NB4 (cell line): ENCODE data around the gene MAST4.

Source experiments
- DNase-seq: peaks from one replicate; pipeline ENCODE4 v3.0.0; 2010; ENCODE audit warnings: low read depth
- H3K4me3 ChIP-seq: one replicate; pipeline ENCODE4 v1.5.1; 2011; ENCODE audit warnings: mild to moderate bottlenecking, low read depth, low read length, moderate library complexity
- MYC ChIP-seq: IDR thresholded peaks from 2 replicates; pipeline ENCODE4 v1.6.1; 2011; ENCODE audit warnings: low read depth, low read length
- POLR2A ChIP-seq: IDR thresholded peaks from 2 replicates; pipeline ENCODE4 v1.6.1; 2011; ENCODE audit warnings: mild to moderate bottlenecking; ENCODE audit not compliant: insufficient read length; ENCODE audit errors: extremely low read depth
- TF ChIP-seq, protein P1 (sequence below): IDR thresholded peaks from one replicate; pipeline ENCODE4 v1.5.1; 2012; ENCODE audit warnings: low read depth, low read length
- TF ChIP-seq, protein P2 (sequence below): IDR thresholded peaks from 2 replicates; pipeline ENCODE4 v1.6.1; 2011; ENCODE audit warnings: low read depth, low read length

The MAST4 gene

DNA sequence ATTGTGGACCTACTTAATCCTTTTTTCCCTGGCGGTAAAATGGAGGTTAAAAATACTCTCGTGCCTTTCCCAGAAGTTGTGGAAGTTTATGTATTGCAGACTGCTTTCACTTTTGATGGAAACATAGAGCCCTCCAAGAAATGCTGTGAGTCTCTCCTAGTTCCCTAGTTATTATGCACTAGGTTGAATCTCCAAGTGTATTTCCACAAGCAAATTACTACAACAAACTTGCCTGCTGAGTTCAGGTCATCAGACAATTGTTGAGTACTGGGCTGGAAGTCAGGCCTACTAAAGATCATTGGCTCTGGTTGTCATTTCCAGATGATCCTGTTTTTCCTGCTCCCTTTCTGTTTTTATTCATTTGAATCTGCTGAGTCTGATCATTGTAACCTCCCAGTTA, 496.3 kb downstream of the MAST4 start:
- DNase-seq, result no peak
- no peak overlapping the region for H3K4me3 ChIP-seq

DNA sequence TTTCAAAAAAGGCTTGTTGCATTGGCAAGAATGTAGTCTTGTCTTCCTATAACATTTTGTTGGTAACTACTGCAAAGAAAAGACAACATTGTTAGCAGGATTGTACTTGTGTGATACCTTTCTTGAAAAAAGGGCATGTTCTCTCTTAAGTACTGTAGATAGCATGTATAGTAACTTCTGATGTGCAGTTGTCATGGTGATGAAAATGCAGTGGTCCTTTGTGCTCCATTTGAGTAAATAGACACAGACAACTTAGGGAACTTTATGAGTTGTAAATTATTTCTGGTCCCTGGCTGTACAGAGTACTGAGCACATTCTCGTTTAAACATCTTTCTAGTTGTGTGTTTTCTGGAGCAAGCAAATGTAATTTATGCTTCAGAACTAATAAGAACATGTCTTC, 497.1 kb downstream of the MAST4 start:
- no peak for DNase-seq
- TF ChIP-seq, protein P1, sequence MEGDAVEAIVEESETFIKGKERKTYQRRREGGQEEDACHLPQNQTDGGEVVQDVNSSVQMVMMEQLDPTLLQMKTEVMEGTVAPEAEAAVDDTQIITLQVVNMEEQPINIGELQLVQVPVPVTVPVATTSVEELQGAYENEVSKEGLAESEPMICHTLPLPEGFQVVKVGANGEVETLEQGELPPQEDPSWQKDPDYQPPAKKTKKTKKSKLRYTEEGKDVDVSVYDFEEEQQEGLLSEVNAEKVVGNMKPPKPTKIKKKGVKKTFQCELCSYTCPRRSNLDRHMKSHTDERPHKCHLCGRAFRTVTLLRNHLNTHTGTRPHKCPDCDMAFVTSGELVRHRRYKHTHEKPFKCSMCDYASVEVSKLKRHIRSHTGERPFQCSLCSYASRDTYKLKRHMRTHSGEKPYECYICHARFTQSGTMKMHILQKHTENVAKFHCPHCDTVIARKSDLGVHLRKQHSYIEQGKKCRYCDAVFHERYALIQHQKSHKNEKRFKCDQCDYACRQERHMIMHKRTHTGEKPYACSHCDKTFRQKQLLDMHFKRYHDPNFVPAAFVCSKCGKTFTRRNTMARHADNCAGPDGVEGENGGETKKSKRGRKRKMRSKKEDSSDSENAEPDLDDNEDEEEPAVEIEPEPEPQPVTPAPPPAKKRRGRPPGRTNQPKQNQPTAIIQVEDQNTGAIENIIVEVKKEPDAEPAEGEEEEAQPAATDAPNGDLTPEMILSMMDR, result no peak
- TF ChIP-seq, protein P2, sequence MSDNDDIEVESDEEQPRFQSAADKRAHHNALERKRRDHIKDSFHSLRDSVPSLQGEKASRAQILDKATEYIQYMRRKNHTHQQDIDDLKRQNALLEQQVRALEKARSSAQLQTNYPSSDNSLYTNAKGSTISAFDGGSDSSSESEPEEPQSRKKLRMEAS, result no peak
- no peak for TF ChIP-seq MYC
- TF ChIP-seq POLR2A, result no peak
- H3K4me3 ChIP-seq, result no peak overlapping the region

More for the DNA sequence above, 496.3 kb downstream of the MAST4 start:
- TF ChIP-seq POLR2A (no peak), MYC (no peak)
- TF ChIP-seq, protein P2, result no peak
- TF ChIP-seq, protein P1, result no peak

DNA sequence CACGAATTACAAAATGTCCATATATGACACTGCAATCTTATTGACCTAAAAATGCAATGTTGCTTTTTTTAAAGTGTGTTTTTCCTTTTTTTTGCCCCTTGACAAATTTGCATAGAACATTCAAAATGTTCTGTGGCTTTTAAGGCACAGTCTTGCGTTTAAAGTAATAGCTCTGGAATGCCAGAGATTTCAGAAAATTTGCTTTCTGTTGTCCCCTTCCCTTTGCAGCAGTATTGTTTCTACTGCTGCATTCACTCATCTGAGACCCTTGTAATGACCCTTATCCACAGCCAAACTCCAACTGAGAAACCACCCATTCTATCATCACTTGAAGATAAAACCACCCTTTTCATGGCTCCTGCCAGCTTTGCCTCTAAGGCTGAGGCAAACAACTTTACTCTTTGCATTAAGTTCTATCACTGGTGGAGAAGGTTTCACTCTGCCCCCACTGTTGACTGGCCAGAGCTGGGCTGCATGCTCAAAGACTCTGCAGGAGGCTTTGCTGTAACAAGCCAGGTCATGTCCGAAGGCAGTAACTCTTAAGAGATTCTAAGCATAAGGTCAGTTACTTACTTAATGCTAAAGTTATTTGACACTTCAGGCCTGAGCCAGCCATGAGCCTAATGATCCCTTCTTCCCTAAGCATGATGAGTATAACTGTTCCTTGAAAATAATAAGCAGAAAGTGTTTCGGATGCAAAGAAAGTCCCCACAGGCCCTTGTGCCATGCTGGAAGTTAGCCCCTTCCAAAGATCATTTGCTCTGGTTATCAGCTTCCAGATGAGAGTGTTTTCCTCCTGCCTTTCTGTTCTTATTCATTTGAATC, 498.5 kb downstream of the MAST4 start:
- TF ChIP-seq MYC, result no peak
- TF ChIP-seq, protein P2, result no peak
- TF ChIP-seq, protein P1, result no peak
- TF ChIP-seq POLR2A, result no peak
- H3K4me3 ChIP-seq, result no peak overlapping the region
- no peak for DNase-seq

DNA sequence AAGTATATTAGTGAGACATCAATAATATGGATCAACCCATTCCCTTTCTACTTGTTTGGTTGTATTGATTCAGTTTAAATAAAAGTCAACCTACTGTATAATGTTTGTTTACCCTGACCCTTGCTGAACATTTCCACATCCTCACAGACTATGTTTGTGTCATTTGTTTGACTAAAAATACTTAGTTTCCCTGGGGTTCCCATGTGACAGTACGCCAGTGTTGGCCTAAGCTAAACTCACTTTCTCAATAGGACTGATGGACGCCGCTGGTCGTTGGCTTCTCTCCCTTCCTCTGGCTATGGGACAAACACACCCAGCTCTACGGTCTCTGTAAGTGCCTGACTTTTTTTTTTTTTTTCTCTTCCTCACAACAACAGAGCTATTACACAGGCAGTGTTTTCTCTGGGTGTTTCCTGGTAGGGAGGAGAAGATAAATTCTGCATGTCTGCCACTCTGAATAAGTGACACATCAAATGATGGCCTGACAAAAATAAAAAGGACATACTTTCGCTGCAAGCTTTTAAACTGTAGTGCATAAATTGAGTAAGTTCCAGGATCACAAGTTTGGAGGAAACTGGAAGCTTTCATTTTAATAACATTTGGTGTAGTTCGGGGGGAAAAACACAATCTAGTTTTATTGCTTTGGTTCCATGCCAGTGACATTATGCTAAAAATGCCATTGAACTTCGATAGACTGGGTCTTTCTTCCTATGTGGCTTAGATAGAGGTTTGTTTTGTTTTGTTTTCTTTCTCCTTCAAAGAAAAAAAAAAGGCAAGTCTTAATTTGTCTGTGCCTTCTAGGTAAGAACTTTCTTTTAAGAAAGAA, 499.4 kb downstream of the MAST4 start:
- TF ChIP-seq POLR2A (no peak), MYC (no peak)
- TF ChIP-seq, protein P1, result no peak
- TF ChIP-seq, protein P2, result no peak
- no peak for DNase-seq
- no peak overlapping the region for H3K4me3 ChIP-seq

DNA sequence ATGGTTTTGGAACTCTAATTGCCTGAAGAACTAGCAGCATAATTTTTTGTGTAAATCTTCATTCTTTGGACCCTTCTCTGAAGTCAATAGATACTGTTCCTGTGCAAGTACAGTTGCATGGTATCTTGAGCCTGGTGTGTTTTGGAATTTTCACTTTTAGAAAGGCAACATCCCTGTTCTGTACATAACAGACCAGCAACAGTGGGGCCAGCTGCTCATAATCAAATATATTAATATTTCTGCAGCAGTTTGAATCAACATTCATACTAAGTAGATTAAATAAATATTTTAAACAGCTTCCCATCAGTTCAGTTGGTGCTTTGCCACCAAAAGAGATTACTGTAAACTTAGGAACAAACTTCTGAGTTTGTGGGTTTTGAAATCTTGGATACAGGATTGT, 502.5 kb downstream of the MAST4 start:
- TF ChIP-seq, protein P1, result no peak
- TF ChIP-seq, protein P2, result no peak
- TF ChIP-seq POLR2A, result no peak
- no peak for TF ChIP-seq MYC
- no peak overlapping the region for H3K4me3 ChIP-seq
- DNase-seq, result no peak
